ENCODE data around the gene ALLC.

Gene ALLC

GRCh38 chr2:3650140-3650920 lies 7.7 kb upstream of the ALLC start:
- no peak for DNase-seq (ENCODE audit: low spot score)
- POLR2A ChIA-PET (ENCODE audit: low non-redundant PET) = no interaction called here
- H3K27ac ChIP-seq = peak overlapping the region; percentile 39
- TF ChIP-seq CTCF (conservative IDR thresholded peaks at IDR 0.05; ENCODE audit: low read depth) = no peak
- CTCF ChIA-PET = interaction anchor here (0.5 to 1.1 kb wide), 9 partner anchors 8 to 1739 kb away, joined by 3 to 5 read pairs (median 3); no protein-coding TSS in a partner anchor

DNA sequence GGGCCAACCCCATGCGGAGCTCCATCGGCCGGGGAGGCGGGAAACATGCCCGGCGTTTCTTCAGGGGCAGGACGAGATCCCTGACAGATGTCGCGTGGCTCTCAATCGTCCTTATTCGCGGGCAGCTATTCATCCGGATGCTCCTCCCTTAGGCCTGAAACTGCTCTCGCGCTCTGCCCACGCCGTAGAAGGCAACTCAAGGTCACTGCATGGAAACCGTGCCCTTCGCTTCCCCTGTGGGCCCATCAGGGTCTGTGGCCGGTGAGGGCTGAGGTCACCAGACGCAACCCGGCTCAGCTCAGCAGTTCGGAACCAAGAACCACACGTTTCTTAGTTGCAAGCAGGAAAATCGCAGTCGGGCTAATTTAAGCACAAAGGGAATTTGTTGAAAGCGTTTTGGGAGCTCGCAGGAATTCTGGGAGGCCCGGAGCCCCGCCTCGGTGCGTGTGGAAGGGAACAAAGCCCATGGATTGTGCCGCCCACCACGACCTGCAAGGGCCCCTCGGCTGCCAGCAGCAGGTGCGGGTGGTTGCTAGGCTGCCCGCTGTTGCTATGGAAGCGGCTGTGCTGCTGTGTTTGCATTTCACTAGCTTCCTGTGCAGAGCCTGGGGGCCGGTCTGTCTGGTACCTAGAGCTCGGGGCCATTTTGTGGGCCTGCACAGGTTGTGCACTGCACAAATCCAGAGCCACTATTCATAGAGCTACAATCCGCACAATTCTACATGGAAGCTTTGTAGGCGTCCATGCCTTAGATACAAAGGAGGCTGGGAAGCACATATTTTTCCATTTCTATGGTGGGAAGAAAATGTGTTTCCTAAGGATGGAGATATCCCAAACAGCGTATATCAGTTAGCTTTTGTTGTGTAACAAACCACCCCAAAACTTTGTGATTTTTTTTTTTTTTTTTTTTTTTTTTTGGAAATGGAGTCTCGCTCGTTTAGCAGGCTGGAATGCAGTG lies 6.0 kb upstream of the ALLC start:
- no peak for TF ChIP-seq CTCF (conservative IDR thresholded peaks at IDR 0.05; ENCODE audit: low read depth)
- ChIA-PET POLR2A (ENCODE audit: low non-redundant PET) (interaction anchor here (0.8 kb wide), 1 partner anchor 346 kb away, joined by 7 read pairs; no protein-coding TSS in a partner anchor), CTCF (interaction anchor here (0.5 to 0.9 kb wide), 3 partner anchors 42 to 232 kb away, joined by 4 to 5 read pairs (median 5); no protein-coding TSS in a partner anchor)
- peak overlapping the region; percentile 18; the same call in 1 of the 2 replicates for H3K27ac ChIP-seq
- DNase-seq (ENCODE audit: low spot score) = no peak

- H3K27ac ChIP-seq = no peak overlapping the region
- POLR2A ChIA-PET (ENCODE audit: low non-redundant PET) = no interaction called here
- no peak for TF ChIP-seq CTCF (conservative IDR thresholded peaks at IDR 0.05; ENCODE audit: low read depth)
- CTCF ChIA-PET = no interaction called here
- no peak for DNase-seq (ENCODE audit: low spot score)
These were observed 4.9 kb upstream of the ALLC start for GRCh38 chr2:3652896-3653625.

GRCh38 chr2:3654011-3654410 lies 4.0 kb upstream of the ALLC start:
- no peak for TF ChIP-seq CTCF (conservative IDR thresholded peaks at IDR 0.05; ENCODE audit: low read depth)
- ChIA-PET POLR2A (ENCODE audit: low non-redundant PET) (no interaction called here), CTCF (no interaction called here)
- DNase-seq (ENCODE audit: low spot score) = no peak
- no peak overlapping the region for H3K27ac ChIP-seq

DNA sequence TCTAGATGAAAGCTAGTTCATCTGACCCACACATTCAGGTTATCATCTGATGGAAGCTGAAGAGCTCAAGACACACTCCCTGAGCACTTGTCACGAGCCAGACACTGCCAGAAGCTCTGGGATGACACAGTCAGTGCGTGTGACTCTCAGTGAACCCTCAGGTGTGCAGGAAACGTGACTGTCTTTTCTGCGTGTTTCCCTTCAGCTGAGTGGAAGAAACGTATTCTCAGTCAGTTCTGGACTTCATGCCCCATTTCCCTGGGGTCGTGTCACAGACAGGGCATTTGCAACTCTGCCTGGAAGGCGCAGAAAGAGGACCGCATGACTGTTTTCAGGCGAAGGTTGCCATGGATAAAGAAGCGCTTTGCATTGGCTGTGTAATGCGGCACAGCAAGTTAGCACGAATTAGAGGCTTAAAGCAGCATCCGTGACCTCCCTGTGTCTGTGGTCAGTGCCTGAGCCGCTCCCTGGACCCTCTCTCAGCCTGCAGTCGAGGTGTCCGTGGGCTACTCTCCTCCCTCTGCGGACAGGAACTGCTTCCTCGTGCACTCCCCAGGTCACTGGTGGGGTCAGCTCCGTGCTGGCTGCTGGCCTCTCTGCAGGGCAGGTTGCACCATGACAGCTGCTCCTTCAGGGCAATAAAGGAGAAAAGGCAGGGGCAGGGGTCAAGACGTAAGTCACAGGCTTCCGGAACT lies 3.3 kb upstream of the ALLC start:
- no peak overlapping the region for H3K27ac ChIP-seq
- TF ChIP-seq CTCF (conservative IDR thresholded peaks at IDR 0.05; ENCODE audit: low read depth) = no peak
- DNase-seq (ENCODE audit: low spot score) = no peak
- POLR2A ChIA-PET (ENCODE audit: low non-redundant PET) = no interaction called here
- CTCF ChIA-PET = no interaction called here
